BLaER1 treated with 17β-estradiol and CSF1 and Interleukin-3, amounts not matched to agents 10 nM and 100 nM (cell line): Measurements from ENCODE around the gene PLXNA2.
A peak's percentile ranks its signal among the peaks of the same experiment; 100 is the strongest.

Source experiments
- H3K27ac ChIP-seq, 11 experiments: shearing (Covaris generic); formaldehyde crosslinking; 2 replicates each; pipeline ENCODE4 v1.8.1; 2022
- H3K27me3 ChIP-seq, 11 experiments: shearing (Covaris generic); formaldehyde crosslinking; 2 replicates each; pipeline ENCODE4 v1.8.1; 2022
- H3K36me3 ChIP-seq, 11 experiments: shearing (Covaris generic); formaldehyde crosslinking; 2 replicates each; pipeline ENCODE4 v1.8.1; 2022
- H3K4me1 ChIP-seq, 10 experiments: shearing (Covaris generic); formaldehyde crosslinking; 2 replicates each; pipeline ENCODE4 v1.8.1; 2022
- H3K4me2 ChIP-seq, 11 experiments: shearing (Covaris generic); formaldehyde crosslinking; 2 replicates each; pipeline ENCODE4 v1.8.1; 2022
- H3K4me3 ChIP-seq, 10 experiments: shearing (Covaris generic); formaldehyde crosslinking; 2 replicates each; pipeline ENCODE4 v1.8.1; 2022
- H3K9ac ChIP-seq, 11 experiments: shearing (Covaris generic); formaldehyde crosslinking; 2 replicates each; pipeline ENCODE4 v1.8.1; 2022
- H3K9me3 ChIP-seq, 11 experiments: shearing (Covaris generic); formaldehyde crosslinking; replicated peaks in 1 of 11; 2 replicates each; pipeline ENCODE4 v1.8.1; 2022
- H4K20me1 ChIP-seq, 11 experiments: shearing (Covaris generic); formaldehyde crosslinking; 2 replicates each; pipeline ENCODE4 v1.8.1; 2022
- Cebpa-rat ChIP-seq, 11 experiments: shearing (Covaris generic); IDR thresholded peaks; 2 replicates each; pipeline ENCODE4 v1.8.1; 2022

Gene PLXNA2

DNA sequence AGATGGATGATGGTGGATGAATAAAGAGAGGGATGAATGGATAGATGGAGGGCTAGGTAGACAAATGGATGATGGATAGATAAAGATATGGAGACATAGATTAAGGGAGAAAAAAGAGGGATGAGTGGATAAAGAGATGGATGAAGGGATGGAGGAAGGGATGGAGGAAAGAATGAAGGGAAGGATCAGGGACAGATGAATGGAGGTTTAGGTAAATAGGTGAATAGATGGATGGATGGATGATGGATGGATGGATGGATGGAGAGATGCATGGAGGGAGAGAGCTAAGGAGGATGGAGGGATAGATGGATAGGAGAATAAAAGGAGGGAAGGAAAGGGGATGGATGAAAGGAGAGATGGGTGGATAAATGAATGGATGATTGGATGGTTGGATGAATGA, 28.8 kb downstream of the PLXNA2 start:
- Histone ChIP-seq H3K9ac (no peak overlapping the region), H3K4me3 (no peak overlapping the region), H3K4me1 (peaks cover 19 to 78% (median 36%) of the 10 kb centered on the region in 10 experiments), H3K4me2 (peak overlapping the region in 3 of 11 experiments; percentile 44 to 91 (median 87); a peak in 6 of 22 replicates), H3K27ac (no peak overlapping the region), H3K36me3 (no peaks in the 10 kb centered on the region), H4K20me1 (no peaks in the 10 kb centered on the region; a peak in 1 of 22 replicates), H3K9me3 (no peaks in the 10 kb centered on the region), H3K27me3 (0 out of 22 replicates have a peak, but pooled peaks cover 0 to 4% (median 0%) of the 10 kb centered on the region in 11 experiments)
- no peak for TF ChIP-seq Cebpa-rat (IDR thresholded peaks at IDR 0.05)

DNA sequence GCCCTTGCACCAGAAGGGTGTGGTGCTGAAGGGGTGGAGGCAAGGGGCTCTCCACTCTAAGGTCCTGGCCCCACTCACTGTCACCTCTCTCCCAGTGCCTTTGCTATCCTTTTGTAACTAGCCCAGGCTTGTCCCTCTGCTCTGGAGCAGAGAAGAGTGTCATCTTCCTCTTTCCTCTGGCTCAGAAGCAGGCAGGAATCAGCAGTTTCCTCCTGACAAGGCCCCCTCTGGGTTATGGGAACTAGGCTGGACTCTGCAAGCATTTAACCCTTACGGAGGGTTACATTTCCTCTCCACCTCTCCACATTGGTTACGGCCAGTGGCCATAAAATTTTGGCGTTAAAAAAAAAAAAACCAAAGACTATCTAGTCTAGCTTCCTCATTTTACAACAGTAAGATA, 30.4 kb downstream of the PLXNA2 start:
- Histone ChIP-seq H3K4me2 (peak overlapping the region; percentile 29 to 91 (median 63)), H3K27me3 (0 out of 22 replicates have a peak, but pooled peaks cover 0 to 8% (median 0%) of the 10 kb centered on the region in 11 experiments), H3K36me3 (no peaks in the 10 kb centered on the region), H4K20me1 (no peaks in the 10 kb centered on the region; a peak in 1 of 22 replicates), H3K27ac (peak overlapping the region in 10 of 11 experiments; percentile 8 to 71 (median 58); a peak in 16 of 22 replicates), H3K4me1 (peaks cover 19 to 62% (median 34%) of the 10 kb centered on the region in 10 experiments), H3K9ac (peak overlapping the region in 5 of 11 experiments; percentile 8 to 56 (median 43); a peak in 6 of 22 replicates), H3K4me3 (0 out of 20 replicates have a peak overlapping the region, but pooled peaks of 1 of the 10 experiments have one; percentile 3), H3K9me3 (no peaks in the 10 kb centered on the region)
- TF ChIP-seq Cebpa-rat (IDR thresholded peaks at IDR 0.05) = no peak

DNA sequence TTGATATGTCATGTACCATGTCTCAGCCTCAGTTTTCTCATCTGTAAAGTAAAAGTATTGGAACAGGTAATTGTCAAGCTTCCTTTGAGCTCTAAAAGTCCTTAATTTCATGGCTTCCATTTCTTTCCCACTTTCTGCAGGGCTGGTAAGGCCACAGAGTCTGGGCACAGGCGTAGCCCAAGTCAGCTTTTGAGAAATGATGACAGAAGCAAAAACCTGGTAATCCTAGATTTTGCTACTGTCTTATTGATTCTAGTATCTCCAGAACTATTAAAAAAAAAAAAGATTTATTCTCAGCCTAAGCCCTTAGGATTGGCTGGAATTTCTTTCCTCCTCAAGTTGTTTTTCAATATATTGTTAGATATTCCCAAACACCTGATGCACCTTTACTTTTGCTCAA, 31.3 kb downstream of the PLXNA2 start:
- no peaks in the 10 kb centered on the region for H3K9me3 ChIP-seq
- H3K4me1 ChIP-seq = peaks cover 19 to 60% (median 34%) of the 10 kb centered on the region in 10 experiments
- H3K9ac ChIP-seq = no peak overlapping the region
- H4K20me1 ChIP-seq = no peaks in the 10 kb centered on the region; a peak in 1 of 22 replicates
- H3K27ac ChIP-seq = peak overlapping the region in 5 of 11 experiments; percentile 49 to 71 (median 68); a peak in 9 of 22 replicates
- no peaks in the 10 kb centered on the region for H3K36me3 ChIP-seq
- H3K4me2 ChIP-seq = peak overlapping the region; percentile 53 to 91 (median 64); a peak in 18 of 22 replicates
- H3K27me3 ChIP-seq = 0 out of 22 replicates have a peak, but pooled peaks cover 0 to 8% (median 0%) of the 10 kb centered on the region in 11 experiments
- H3K4me3 ChIP-seq = no peak overlapping the region
- no peak for TF ChIP-seq Cebpa-rat (IDR thresholded peaks at IDR 0.05)

DNA sequence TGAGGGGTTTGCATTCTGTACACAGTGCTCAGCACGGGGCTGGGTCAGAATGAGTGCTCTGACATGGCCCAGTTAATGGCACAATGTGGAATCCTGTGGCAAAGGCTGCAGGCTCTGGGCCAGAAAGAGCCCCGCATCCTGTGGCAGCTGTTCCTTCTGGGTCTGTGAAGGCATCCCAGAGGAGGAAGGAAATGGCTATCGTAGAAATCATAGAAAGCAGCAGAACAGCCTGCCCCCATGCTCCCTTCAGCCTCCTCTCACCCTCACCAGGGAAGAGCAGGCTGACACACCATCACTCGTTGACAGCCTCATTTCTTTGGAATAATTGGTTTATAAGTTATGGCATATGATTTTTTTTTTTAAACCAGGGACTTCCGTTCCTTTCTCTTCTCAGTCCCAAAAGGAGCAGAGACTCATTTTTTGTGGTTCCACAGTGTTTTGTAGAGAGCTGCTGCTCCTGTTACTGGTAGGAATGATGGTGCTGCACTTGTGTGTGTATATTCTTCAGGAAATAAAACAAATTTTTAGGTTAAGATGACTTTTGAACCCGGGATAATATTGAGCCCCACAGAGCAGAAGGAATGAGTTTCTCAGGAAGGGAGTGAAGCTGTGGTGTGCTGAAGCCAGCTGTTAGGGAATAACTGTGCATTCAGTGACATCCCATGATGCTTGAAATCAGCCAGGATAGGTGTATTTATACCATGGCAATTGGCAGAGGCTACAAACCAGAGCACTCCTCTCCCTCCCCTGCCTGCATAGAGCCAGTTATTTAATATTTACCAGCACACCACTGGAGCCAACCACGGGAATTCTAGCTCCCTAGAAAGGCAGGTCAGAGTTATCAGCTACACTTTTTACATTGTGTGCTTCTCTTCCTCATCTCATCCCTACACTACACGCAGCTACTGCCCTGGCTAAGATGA, 32.0 kb downstream of the PLXNA2 start:
- H3K27ac ChIP-seq = peak overlapping the region in 1 of 11 experiments; percentile 49; a peak in 1 of 22 replicates
- H3K4me3 ChIP-seq = no peak overlapping the region
- TF ChIP-seq Cebpa-rat (IDR thresholded peaks at IDR 0.05) = no peak
- H3K27me3 ChIP-seq = 0 out of 22 replicates have a peak, but pooled peaks cover 0 to 8% (median 0%) of the 10 kb centered on the region in 11 experiments
- peak overlapping the region; percentile 53 to 91 (median 64) for H3K4me2 ChIP-seq
- H3K9ac ChIP-seq = no peak overlapping the region
- H3K4me1 ChIP-seq = peaks cover 19 to 67% (median 34%) of the 10 kb centered on the region in 10 experiments
- no peaks in the 10 kb centered on the region for H3K36me3 ChIP-seq
- no peaks in the 10 kb centered on the region; a peak in 1 of 22 replicates for H4K20me1 ChIP-seq
- H3K9me3 ChIP-seq = no peaks in the 10 kb centered on the region

DNA sequence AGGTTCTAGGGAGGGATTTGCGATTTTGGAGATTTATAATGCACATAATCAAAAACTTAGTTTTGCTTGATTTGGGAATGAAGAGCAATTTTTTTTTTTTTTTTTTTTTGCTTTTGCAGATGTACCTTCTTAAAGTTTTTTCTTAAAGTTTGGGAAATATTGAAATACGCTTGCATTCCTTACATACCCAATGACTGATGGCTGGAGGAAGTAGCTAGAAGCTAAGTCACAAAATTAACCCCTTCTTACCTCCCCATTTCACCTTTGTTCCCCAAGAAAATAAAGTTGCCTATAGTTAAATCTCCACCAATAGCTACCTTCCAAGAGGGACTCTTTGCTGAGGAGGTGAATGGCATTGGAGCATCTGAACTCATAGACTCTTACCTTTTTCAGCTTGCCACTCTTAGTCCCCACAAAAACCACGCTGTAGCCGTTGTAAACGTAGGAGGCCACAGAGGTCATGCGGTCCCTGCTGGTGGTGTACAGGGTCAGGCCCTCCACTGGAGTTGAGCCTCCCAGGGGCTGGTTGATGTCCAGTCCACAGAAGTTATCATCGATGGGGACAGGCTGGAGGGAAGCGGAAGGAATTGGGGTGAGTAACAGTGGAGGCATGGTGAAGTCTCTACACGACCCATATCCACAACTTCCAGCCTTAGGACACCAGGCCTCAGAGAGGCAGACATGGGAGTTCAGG, 34.1 kb downstream of the PLXNA2 start:
- Histone ChIP-seq H3K4me2 (no peak overlapping the region), H3K27ac (no peak overlapping the region), H3K9ac (no peak overlapping the region), H3K9me3 (no peaks in the 10 kb centered on the region), H4K20me1 (no peaks in the 10 kb centered on the region; a peak in 1 of 22 replicates), H3K4me3 (no peak overlapping the region), H3K27me3 (0 out of 22 replicates have a peak, but pooled peaks cover 0 to 8% (median 0%) of the 10 kb centered on the region in 11 experiments), H3K36me3 (no peaks in the 10 kb centered on the region), H3K4me1 (peaks cover 24 to 57% (median 40%) of the 10 kb centered on the region in 10 experiments)
- TF ChIP-seq Cebpa-rat (IDR thresholded peaks at IDR 0.05) = no peak

DNA sequence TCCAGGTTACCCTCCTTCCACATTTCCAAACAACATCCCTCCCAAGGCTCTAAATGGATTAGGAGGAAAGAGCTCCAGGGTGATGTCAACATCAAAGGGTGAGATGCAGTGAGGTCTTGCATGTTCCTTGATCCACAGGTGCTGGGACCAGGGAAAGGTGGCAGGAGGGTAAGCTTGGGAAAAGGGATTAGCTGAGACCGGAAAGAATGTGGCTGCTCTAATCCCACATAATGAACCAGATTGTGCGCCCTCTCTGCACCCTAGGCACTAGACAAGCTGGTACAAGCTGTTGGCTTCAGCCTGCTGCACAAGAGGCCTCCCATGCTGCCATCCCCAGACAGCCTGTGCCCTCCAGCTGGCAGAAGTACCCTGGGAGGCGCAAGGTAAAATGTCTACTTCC, 34.9 kb downstream of the PLXNA2 start:
- no peak overlapping the region for H3K27ac ChIP-seq
- H3K4me1 ChIP-seq = peaks cover 31 to 57% (median 43%) of the 10 kb centered on the region in 10 experiments
- 0 out of 22 replicates have a peak, but pooled peaks cover 0 to 8% (median 0%) of the 10 kb centered on the region in 11 experiments for H3K27me3 ChIP-seq
- H4K20me1 ChIP-seq = no peaks in the 10 kb centered on the region; a peak in 1 of 22 replicates
- H3K4me2 ChIP-seq = no peak overlapping the region
- no peak overlapping the region for H3K9ac ChIP-seq
- no peak for TF ChIP-seq Cebpa-rat (IDR thresholded peaks at IDR 0.05)
- H3K36me3 ChIP-seq = no peaks in the 10 kb centered on the region
- no peaks in the 10 kb centered on the region for H3K9me3 ChIP-seq
- no peak overlapping the region for H3K4me3 ChIP-seq

DNA sequence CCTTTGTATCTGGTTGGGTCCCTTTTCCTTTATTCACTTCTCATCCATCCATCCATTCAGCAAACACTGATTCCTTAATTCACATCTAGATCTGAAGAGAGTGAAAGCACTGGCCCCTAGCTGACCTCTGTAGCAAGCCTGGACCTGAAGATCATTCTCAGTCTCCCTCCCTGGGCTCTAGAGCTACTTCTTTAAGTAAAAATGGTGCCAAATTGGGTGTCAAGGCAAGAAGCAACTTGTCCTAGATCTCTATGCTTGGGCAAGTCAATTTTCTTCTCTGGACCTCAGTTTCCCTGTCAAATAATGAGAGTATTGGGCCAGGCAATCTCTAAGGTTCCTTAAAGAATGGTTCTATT, 36.1 kb downstream of the PLXNA2 start:
- Histone ChIP-seq H3K4me3 (no peak overlapping the region), H3K27me3 (0 out of 22 replicates have a peak, but pooled peaks cover 0 to 8% (median 0%) of the 10 kb centered on the region in 11 experiments), H3K9ac (no peak overlapping the region), H4K20me1 (no peaks in the 10 kb centered on the region; a peak in 1 of 22 replicates), H3K36me3 (no peaks in the 10 kb centered on the region), H3K4me2 (peak overlapping the region in 1 of 11 experiments; percentile 32; a peak in 1 of 22 replicates), H3K9me3 (no peaks in the 10 kb centered on the region), H3K4me1 (peaks cover 32 to 50% (median 37%) of the 10 kb centered on the region in 10 experiments), H3K27ac (no peak overlapping the region)
- no peak for TF ChIP-seq Cebpa-rat (IDR thresholded peaks at IDR 0.05)

DNA sequence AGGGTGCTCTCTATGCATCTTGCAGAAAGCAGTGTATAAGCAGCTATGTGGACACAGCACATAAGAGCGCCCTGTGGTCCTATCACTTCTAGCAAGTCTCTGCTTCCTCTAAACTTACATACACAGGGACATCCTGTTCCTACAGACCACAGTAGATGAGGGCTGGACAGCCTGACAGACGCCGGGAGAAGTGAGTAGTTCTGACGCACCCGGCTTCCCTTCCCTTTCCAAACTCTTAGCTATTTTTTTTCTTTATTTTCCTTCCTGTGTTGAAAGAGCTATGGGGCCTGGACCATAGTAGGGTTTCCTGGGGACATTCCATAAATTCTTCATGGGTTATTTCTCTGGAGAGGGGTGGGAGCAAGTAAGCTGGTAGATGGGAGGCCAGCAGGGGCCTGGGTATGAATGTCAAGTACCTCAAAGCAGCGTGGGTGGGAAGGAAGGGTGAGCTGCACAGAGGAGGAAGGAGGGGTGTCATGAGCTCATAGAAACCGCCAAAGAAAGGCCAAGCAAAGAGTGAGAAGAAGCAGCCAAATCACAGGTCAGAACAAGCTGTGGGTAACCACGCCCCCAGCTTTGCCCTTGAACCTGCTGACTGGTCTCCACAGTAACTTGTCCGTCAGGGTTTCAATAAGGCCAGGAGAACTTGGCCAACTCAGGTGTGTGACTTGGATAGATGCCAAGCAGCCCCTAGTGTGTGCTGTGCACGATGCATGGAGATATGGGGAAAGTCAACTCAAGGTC, 36.6 kb downstream of the PLXNA2 start:
- H4K20me1 ChIP-seq = no peaks in the 10 kb centered on the region; a peak in 1 of 22 replicates
- no peak overlapping the region for H3K27ac ChIP-seq
- 0 out of 22 replicates have a peak, but pooled peaks cover 0 to 8% (median 0%) of the 10 kb centered on the region in 11 experiments for H3K27me3 ChIP-seq
- no peak for TF ChIP-seq Cebpa-rat (IDR thresholded peaks at IDR 0.05)
- H3K4me3 ChIP-seq = no peak overlapping the region
- H3K36me3 ChIP-seq = no peaks in the 10 kb centered on the region
- H3K9me3 ChIP-seq = no peaks in the 10 kb centered on the region
- H3K9ac ChIP-seq = no peak overlapping the region
- H3K4me1 ChIP-seq = peaks cover 26 to 44% (median 32%) of the 10 kb centered on the region in 10 experiments
- H3K4me2 ChIP-seq = peak overlapping the region in 2 of 11 experiments; percentile 32 to 33; a peak in 3 of 22 replicates
